Progenitor cell of endocrine pancreas (in vitro differentiated cells): ENCODE data around the gene BMP10. TPM values are rescaled to one million over a fixed set of nuclear protein-coding genes. Genes with fewer than 3 reads are reported as not detected.
"Not testable (repeated sequence)": the region's sequence is repeated elsewhere in the genome, so short reads cannot be mapped to it uniquely, and the experiment has no call there.

Experiments used
- DNase-seq: peaks from one replicate; pipeline ENCODE4 v3.0.0; 2021; ENCODE audit warnings: low spot score; ENCODE audit not compliant: unreplicated experiment
- H3K27ac Mint-ChIP-seq: 2 replicates; pipeline ENCODE4 v1.8.0; 2021; ENCODE audit warnings: mild to moderate bottlenecking, moderate library complexity, mixed read lengths
- H3K27me3 Mint-ChIP-seq: 2 replicates; pipeline ENCODE4 v1.8.0; 2021; ENCODE audit warnings: mixed read lengths
- H3K36me3 Mint-ChIP-seq: 2 replicates; pipeline ENCODE4 v1.8.0; 2022; ENCODE audit warnings: mixed read lengths; ENCODE audit not compliant: insufficient read depth
- H3K4me1 Mint-ChIP-seq: 2 replicates; pipeline ENCODE4 v1.8.0; 2021; ENCODE audit warnings: low read depth, mixed read lengths
- H3K4me3 Mint-ChIP-seq: 2 replicates; pipeline ENCODE4 v1.8.0; 2021; ENCODE audit warnings: low read depth, mild to moderate bottlenecking, moderate library complexity, mixed read lengths
- H3K9me3 Mint-ChIP-seq: 2 replicates; pipeline ENCODE4 v1.8.0; 2021; ENCODE audit warnings: low read depth, mixed read lengths
- total RNA-seq: library from RNA; stranded (reverse); gene quantifications from 2 replicates; pipeline ENCODE4 v1.2.1, GENCODE V29; 2021
- TF ChIP-seq, protein P1 (sequence below): fragments of 200-600 bp; sonication (generic); IDR thresholded peaks from one replicate; pipeline ENCODE4 v1.5.0; 2021; ENCODE audit warnings: antibody characterized with exemption, mild to moderate bottlenecking; ENCODE audit not compliant: unreplicated experiment

BMP10 gene
- total RNA-seq, 1 donor from 2014 or later = not detected

- H3K36me3 Mint-ChIP-seq = peaks cover 2% of the 10 kb centered on the region
- peaks cover 26% of the 10 kb centered on the region for H3K9me3 Mint-ChIP-seq
- H3K4me3 Mint-ChIP-seq = no peak overlapping the region
- DNase-seq = no peak
- H3K27ac Mint-ChIP-seq = no peak overlapping the region
- peaks cover 7% of the 10 kb centered on the region for H3K4me1 Mint-ChIP-seq
- TF ChIP-seq, protein P1, sequence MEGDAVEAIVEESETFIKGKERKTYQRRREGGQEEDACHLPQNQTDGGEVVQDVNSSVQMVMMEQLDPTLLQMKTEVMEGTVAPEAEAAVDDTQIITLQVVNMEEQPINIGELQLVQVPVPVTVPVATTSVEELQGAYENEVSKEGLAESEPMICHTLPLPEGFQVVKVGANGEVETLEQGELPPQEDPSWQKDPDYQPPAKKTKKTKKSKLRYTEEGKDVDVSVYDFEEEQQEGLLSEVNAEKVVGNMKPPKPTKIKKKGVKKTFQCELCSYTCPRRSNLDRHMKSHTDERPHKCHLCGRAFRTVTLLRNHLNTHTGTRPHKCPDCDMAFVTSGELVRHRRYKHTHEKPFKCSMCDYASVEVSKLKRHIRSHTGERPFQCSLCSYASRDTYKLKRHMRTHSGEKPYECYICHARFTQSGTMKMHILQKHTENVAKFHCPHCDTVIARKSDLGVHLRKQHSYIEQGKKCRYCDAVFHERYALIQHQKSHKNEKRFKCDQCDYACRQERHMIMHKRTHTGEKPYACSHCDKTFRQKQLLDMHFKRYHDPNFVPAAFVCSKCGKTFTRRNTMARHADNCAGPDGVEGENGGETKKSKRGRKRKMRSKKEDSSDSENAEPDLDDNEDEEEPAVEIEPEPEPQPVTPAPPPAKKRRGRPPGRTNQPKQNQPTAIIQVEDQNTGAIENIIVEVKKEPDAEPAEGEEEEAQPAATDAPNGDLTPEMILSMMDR = no peak
- H3K27me3 Mint-ChIP-seq = no peaks in the 10 kb centered on the region
These were observed 35.5 kb upstream of the BMP10 start for GRCh38 chr2:68906716-68907115.

GRCh38 chr2:68905116-68905515, 33.9 kb upstream of the BMP10 start:
- no peaks in the 10 kb centered on the region for H3K27me3 Mint-ChIP-seq
- H3K4me3 Mint-ChIP-seq = no peak overlapping the region
- H3K9me3 Mint-ChIP-seq = peaks cover 32% of the 10 kb centered on the region
- peaks cover 2% of the 10 kb centered on the region for H3K36me3 Mint-ChIP-seq
- DNase-seq = no peak
- peaks cover 5% of the 10 kb centered on the region for H3K4me1 Mint-ChIP-seq
- H3K27ac Mint-ChIP-seq = no peak overlapping the region
- TF ChIP-seq, protein P1 = no peak

DNA sequence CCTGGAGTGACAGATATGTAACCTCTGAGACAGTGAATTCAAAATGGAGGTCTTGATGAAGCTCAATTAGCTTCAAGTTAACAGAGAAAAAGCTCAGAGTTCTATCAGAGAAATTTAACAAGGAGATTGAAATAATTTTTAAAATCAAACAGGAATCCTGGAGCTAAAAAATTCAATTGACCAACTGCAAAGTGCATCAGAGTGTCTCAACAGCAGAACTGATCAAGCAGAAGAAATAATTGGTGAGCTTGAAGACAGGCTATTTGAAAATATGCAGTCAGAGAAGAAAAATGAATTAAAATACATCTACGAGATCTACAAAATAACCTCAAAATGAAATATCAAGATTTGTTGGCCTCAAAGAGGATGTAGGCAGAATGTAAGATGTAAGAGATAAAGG, 30.4 kb upstream of the BMP10 start:
- no peak overlapping the region for H3K4me3 Mint-ChIP-seq
- H3K27me3 Mint-ChIP-seq = no peaks in the 10 kb centered on the region
- H3K4me1 Mint-ChIP-seq = no peaks in the 10 kb centered on the region
- H3K27ac Mint-ChIP-seq = no peak overlapping the region
- TF ChIP-seq, protein P1 = no peak
- peaks cover 32% of the 10 kb centered on the region for H3K9me3 Mint-ChIP-seq
- peaks cover 2% of the 10 kb centered on the region for H3K36me3 Mint-ChIP-seq
- no peak for DNase-seq

DNA sequence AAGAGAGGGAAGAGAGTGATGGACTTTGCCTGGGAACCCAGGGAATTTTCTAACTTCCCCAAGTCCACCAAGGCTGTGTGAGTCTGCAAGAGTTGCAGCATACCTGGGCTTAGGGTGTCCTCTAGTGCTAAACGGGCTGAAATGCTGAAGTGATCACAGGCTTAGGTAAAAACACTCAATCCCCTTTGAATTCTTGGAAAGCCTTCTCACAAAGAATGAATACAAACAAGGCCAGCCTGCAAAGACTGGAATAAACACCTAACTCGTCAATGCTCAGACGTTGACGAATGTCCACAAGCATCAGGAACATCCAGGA, 30.0 kb upstream of the BMP10 start:
- Mint-ChIP-seq H3K9me3 (peaks cover 32% of the 10 kb centered on the region), H3K36me3 (peaks cover 2% of the 10 kb centered on the region), H3K4me1 (no peaks in the 10 kb centered on the region), H3K27me3 (no peaks in the 10 kb centered on the region), H3K27ac (no peak overlapping the region), H3K4me3 (no peak overlapping the region)
- TF ChIP-seq, protein P1 = peak; percentile 19
- no peak for DNase-seq

DNA sequence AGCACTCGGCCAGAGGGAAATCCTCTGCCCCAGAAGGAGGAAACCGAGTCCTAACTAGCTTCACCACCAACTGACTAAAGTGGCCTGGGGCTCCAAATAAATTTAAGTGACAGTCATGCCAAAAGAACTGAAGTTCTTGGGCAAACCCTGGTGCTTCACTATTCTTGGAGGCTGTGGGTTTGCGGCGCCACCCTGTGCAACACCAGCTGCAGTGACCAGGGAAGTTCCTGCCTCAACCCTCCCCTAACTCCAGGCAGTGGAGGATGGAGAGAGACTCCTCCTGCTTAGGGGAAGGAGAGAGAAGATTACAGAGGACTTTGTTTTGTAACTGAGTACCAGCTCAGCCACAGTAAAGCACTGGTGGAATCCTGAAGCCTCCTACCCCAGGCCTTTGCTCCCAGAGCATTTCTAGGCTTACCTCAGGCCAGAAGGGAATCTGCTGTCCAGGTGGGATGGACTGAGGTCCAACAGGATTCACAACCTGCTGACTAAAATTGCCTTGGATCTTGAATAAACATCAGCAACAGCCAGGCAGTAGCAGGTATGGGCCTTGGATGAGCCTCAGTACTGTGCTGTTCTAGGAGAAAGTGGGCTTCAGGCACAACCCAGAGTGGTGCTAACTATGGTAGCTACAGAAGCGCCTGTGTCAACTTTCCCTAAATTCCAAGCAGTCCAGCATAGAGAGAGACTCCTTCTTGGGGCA, 29.4 kb upstream of the BMP10 start:
- Mint-ChIP-seq H3K36me3 (peaks cover 2% of the 10 kb centered on the region), H3K27ac (no peak overlapping the region)
- TF ChIP-seq, protein P1 = no peak

DNA sequence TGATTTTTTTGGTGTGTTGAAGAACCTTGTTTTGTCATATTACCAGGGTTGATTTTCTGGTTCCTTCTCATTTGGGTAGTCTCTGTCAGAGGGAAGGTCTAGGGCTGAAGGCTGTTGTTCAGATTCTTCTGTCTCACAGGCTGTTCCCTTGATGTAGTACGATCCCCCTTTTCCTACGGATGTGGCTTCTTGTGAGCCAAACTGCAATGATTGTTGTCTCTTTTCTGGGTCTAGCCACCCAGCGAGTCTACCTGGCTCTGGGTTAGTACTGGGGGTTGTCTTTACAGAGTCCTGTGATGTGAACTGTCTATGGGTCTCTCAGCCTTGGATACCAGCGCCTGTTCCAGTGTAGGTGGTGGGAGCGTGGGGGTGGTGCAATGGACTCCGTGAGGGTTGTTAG, 24.8 kb upstream of the BMP10 start:
- H3K36me3 Mint-ChIP-seq, DNase-seq, H3K9me3 Mint-ChIP-seq, H3K4me3 Mint-ChIP-seq, H3K4me1 Mint-ChIP-seq, H3K27me3 Mint-ChIP-seq, H3K27ac Mint-ChIP-seq: not testable (repeated sequence)

More for the DNA sequence above, 29.4 kb upstream of the BMP10 start:
- H3K27me3 Mint-ChIP-seq = no peaks in the 10 kb centered on the region
- no peak overlapping the region for H3K4me3 Mint-ChIP-seq
- no peak for DNase-seq
- H3K4me1 Mint-ChIP-seq = no peaks in the 10 kb centered on the region
- H3K9me3 Mint-ChIP-seq = peaks cover 32% of the 10 kb centered on the region
